Measurements from ENCODE around the gene MAP10. TPM values are rescaled to one million over a fixed set of nuclear protein-coding genes. Genes with fewer than 3 reads are reported as not detected.

Gene MAP10
- total RNA-seq, 1 donor from 2014 or later, result 2.1 TPM

DNA sequence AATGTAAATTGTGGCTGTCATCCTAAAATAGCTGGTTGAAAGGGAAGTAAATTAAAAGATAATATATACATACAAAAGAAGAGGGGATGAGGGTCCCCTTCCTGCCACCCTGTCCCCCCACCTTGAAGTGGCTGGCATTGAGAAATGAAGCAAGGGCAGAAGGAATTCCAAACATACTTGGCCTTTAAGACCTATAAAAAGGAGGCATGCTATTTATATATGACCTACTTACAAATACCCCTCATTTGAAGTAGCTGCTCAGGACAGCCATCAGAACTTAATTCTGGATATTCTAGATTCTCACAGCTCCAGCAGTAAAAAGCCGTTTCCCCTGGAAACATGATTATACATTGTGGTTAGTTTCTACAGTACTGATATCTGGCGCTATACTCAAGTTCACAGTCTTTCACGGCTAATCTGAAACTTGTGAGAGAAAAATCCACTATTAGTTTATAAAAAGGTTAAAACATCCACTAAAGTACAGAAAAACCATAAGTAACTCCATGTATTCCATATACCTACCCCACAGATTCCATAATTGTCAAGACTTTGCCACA is 9.6 kb upstream of the MAP10 start:
- H3K4me1 ChIP-seq (ENCODE audit: control insufficient read depth in 3 of 3, insufficient read depth in 3 of 3, low read length in 3 of 3), result peaks cover 12 to 31% (median 18%) of the 10 kb centered on the region in 3 donors
- no peaks in the 10 kb centered on the region for H3K9me3 ChIP-seq (ENCODE audit: control insufficient read depth in 3 of 3, low read length in 3 of 3)
- no peaks in the 10 kb centered on the region for H3K27me3 ChIP-seq (ENCODE audit: control insufficient read depth in 3 of 3, insufficient read depth in 3 of 3, low read length in 3 of 3)
- H3K4me3 ChIP-seq (ENCODE audit: low read length in 3 of 3), result peak overlapping the region; percentile 14 to 31 (median 21)
- peak overlapping the region; percentile 32 for H3K27ac ChIP-seq (ENCODE audit: low read depth, low read length)
- H3K36me3 ChIP-seq (ENCODE audit: control insufficient read depth in 3 of 3, insufficient read depth in 3 of 3, low read length in 3 of 3), result no peaks in the 10 kb centered on the region
- no peak overlapping the region for H3K9ac ChIP-seq (ENCODE audit: low read depth in 1 of 3, low read length in 3 of 3)

DNA sequence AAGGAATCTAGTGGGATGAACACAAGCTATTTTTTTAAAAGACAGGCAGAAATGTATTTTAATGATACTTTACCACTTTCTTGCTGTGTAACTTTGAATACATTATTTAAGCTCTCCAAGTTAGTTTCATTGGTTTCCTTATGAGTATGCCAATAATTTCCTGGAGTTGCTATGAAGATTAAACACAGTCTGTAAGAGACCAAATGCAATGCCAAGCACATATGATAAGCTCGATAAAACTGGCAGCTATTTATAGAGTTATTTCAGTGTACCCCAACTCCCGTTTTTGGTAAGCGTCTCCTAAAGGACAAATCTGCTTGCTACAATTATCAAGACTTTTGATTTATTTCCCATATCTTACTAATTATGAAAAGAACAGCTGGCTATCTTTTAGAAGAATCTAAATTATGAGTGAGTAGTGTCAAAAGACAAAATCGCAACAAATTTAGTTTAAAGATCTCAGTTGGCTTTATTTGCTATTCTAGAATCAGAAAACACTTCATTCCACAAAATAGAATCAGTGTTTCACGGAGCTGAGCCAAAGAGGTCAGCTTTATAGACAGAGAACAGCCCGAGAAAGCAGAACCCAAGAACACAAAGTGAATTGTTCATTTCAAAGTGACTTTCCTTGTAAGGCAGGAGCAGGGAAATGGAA is 7.2 kb upstream of the MAP10 start:
- Histone ChIP-seq H3K9ac (ENCODE audit: low read depth in 1 of 3, low read length in 3 of 3) (no peak overlapping the region), H3K9me3 (ENCODE audit: control insufficient read depth in 3 of 3, low read length in 3 of 3) (no peaks in the 10 kb centered on the region), H3K4me3 (ENCODE audit: low read length in 3 of 3) (no peak overlapping the region), H3K27ac (ENCODE audit: low read depth, low read length) (no peak overlapping the region), H3K36me3 (ENCODE audit: control insufficient read depth in 3 of 3, insufficient read depth in 3 of 3, low read length in 3 of 3) (no peaks in the 10 kb centered on the region), H3K4me1 (ENCODE audit: control insufficient read depth in 3 of 3, insufficient read depth in 3 of 3, low read length in 3 of 3) (peaks cover 12 to 34% (median 18%) of the 10 kb centered on the region in 3 donors), H3K27me3 (ENCODE audit: control insufficient read depth in 3 of 3, insufficient read depth in 3 of 3, low read length in 3 of 3) (no peaks in the 10 kb centered on the region)

DNA sequence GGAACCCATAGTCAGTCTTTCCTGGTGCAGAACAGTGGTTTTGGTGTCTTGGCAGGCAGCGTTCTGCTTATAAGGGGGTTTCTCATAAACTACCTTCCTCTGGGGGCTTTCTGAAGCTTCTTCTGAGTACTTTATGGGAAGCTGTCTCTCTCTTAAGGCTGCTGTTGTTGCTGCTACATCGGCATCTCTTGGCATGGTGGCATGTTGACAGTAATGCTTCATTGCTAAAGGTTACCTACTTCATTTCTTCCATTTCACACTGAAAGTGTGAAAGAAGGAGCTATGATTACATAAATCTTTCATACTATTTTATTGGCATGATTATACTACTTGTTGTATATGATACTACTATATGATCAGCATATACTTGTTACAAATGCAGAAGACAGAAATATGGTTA is 6.3 kb upstream of the MAP10 start:
- no peak overlapping the region for H3K27ac ChIP-seq (ENCODE audit: low read depth, low read length)
- no peak overlapping the region for H3K4me3 ChIP-seq (ENCODE audit: low read length in 3 of 3)
- no peaks in the 10 kb centered on the region for H3K36me3 ChIP-seq (ENCODE audit: control insufficient read depth in 3 of 3, insufficient read depth in 3 of 3, low read length in 3 of 3)
- H3K4me1 ChIP-seq (ENCODE audit: control insufficient read depth in 3 of 3, insufficient read depth in 3 of 3, low read length in 3 of 3), result peaks cover 7 to 26% (median 18%) of the 10 kb centered on the region in 3 donors
- H3K9me3 ChIP-seq (ENCODE audit: control insufficient read depth in 3 of 3, low read length in 3 of 3), result no peaks in the 10 kb centered on the region
- H3K9ac ChIP-seq (ENCODE audit: low read depth in 1 of 3, low read length in 3 of 3), result no peak overlapping the region
- H3K27me3 ChIP-seq (ENCODE audit: control insufficient read depth in 3 of 3, insufficient read depth in 3 of 3, low read length in 3 of 3), result no peaks in the 10 kb centered on the region

DNA sequence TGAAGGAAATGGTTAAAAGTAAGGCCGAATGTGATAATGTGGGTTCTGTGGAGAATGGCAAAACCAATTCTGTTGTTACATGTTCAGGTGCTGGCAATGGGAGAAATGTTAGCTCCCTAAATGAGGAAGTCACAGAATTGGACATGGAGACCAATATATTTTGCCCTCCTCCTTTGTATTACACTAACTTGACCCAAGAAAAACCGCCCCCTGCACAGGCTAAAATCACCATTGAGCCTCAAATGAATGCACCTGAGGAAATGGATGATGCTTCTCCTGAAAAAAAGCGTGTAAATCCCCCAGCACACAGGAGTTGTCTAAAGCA is 932 bp downstream of the MAP10 start:
- H3K27ac ChIP-seq (ENCODE audit: low read depth, low read length), result peak overlapping the region; percentile 73
- H3K4me3 ChIP-seq (ENCODE audit: low read length in 3 of 3), result peak overlapping the region; percentile 84 to 86 (median 86)
- H3K4me1 ChIP-seq (ENCODE audit: control insufficient read depth in 3 of 3, insufficient read depth in 3 of 3, low read length in 3 of 3), result peaks cover 4 to 28% (median 13%) of the 10 kb centered on the region in 3 donors
- H3K9ac ChIP-seq (ENCODE audit: low read depth in 1 of 3, low read length in 3 of 3), result peak overlapping the region; percentile 79 to 95 (median 83)
- H3K36me3 ChIP-seq (ENCODE audit: control insufficient read depth in 3 of 3, insufficient read depth in 3 of 3, low read length in 3 of 3), result no peaks in the 10 kb centered on the region
- H3K27me3 ChIP-seq (ENCODE audit: control insufficient read depth in 3 of 3, insufficient read depth in 3 of 3, low read length in 3 of 3), result no peaks in the 10 kb centered on the region
- H3K9me3 ChIP-seq (ENCODE audit: control insufficient read depth in 3 of 3, low read length in 3 of 3), result no peaks in the 10 kb centered on the region

DNA sequence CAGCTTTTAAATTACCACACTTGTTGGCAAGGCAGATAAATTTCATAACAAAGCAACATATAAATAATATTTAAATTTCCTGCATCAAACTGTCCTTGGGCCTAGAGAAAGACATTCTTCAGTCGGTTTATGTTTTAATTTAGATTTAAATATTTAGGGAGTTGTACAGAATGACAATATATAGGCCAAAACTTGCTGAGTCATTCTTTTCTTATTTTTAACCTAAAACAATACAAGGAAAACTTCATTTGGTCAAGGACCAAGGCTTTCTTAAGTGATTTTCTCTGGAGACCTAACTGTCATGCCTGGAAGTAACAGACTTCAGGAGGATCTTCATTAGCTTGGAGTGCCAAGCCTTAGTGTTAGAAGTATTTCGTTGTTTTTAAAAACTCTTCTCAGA is 5.6 kb downstream of the MAP10 start:
- peaks cover 0 to 8% (median 7%) of the 10 kb centered on the region in 3 donors for H3K4me1 ChIP-seq (ENCODE audit: control insufficient read depth in 3 of 3, insufficient read depth in 3 of 3, low read length in 3 of 3)
- H3K27ac ChIP-seq (ENCODE audit: low read depth, low read length), result no peak overlapping the region
- no peaks in the 10 kb centered on the region for H3K36me3 ChIP-seq (ENCODE audit: control insufficient read depth in 3 of 3, insufficient read depth in 3 of 3, low read length in 3 of 3)
- H3K27me3 ChIP-seq (ENCODE audit: control insufficient read depth in 3 of 3, insufficient read depth in 3 of 3, low read length in 3 of 3), result no peaks in the 10 kb centered on the region
- H3K4me3 ChIP-seq (ENCODE audit: low read length in 3 of 3), result no peak overlapping the region
- H3K9me3 ChIP-seq (ENCODE audit: control insufficient read depth in 3 of 3, low read length in 3 of 3), result no peaks in the 10 kb centered on the region
- no peak overlapping the region for H3K9ac ChIP-seq (ENCODE audit: low read depth in 1 of 3, low read length in 3 of 3)

DNA sequence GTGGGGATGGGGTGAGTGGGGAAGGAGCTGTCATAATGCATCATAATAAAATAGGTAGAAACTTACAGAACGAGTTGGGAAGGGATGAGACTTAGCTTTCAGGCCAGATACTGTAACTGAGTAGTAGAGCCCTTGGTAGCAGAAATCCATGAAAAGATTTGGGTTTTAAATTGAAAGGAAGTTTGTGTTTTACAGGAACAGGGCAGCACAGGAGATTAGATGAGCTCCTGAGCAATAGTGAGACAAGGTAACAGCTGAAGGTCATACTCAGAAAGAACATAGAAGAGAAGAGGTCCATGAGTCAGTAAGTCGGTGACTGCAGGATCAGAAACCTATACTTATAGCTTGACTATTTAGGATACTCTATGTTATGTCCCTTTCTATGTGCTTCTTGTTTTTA is 7.3 kb downstream of the MAP10 start:
- no peaks in the 10 kb centered on the region for H3K27me3 ChIP-seq (ENCODE audit: control insufficient read depth in 3 of 3, insufficient read depth in 3 of 3, low read length in 3 of 3)
- H3K27ac ChIP-seq (ENCODE audit: low read depth, low read length), result no peak overlapping the region
- H3K9ac ChIP-seq (ENCODE audit: low read depth in 1 of 3, low read length in 3 of 3), result no peak overlapping the region
- H3K36me3 ChIP-seq (ENCODE audit: control insufficient read depth in 3 of 3, insufficient read depth in 3 of 3, low read length in 3 of 3), result no peaks in the 10 kb centered on the region
- no peaks in the 10 kb centered on the region for H3K9me3 ChIP-seq (ENCODE audit: control insufficient read depth in 3 of 3, low read length in 3 of 3)
- H3K4me3 ChIP-seq (ENCODE audit: low read length in 3 of 3), result no peak overlapping the region
- peaks cover 0 to 2% (median 0%) of the 10 kb centered on the region in 3 donors for H3K4me1 ChIP-seq (ENCODE audit: control insufficient read depth in 3 of 3, insufficient read depth in 3 of 3, low read length in 3 of 3)

DNA sequence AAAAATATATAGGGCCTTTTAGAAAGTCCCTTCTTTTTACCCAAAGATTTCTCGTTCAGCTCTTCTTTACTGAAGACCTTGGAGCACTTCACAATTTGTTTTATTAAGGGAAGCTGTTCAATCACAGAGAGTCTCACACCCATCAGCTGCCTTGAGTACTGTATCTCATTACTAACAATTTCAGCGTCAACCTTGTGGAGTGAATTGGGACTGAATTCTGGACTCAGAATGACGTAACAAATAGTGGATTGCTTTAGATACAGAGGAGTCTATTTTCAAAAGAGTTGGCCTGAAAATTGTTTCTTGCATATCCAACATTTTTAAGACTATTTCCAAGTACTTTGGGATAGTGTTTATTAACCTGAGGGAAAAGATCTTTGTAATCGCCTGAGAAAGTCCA is 7.9 kb downstream of the MAP10 start:
- no peak overlapping the region for H3K9ac ChIP-seq (ENCODE audit: low read depth in 1 of 3, low read length in 3 of 3)
- H3K4me1 ChIP-seq (ENCODE audit: control insufficient read depth in 3 of 3, insufficient read depth in 3 of 3, low read length in 3 of 3), result peaks cover 0 to 2% (median 0%) of the 10 kb centered on the region in 3 donors

DNA sequence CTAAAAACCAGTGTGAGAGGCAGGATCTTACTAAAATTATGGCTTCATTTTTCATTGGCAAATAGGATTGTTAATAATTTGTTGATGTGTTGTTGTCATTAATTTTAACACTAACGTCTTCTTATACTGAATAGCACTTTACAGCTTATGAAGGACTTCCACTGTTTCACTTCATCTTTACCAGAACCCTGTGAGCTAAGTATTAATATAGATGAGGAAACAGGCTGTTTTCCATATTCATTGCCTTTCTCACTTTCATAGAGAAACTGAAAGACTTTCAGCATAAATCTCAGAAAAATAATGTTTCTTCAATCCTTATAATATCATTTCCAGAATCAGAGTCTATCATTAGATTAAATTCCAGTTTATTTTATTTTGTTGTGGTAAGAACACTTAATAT is 8.5 kb downstream of the MAP10 start:
- no peak overlapping the region for H3K9ac ChIP-seq (ENCODE audit: low read depth in 1 of 3, low read length in 3 of 3)
- no peaks in the 10 kb centered on the region for H3K27me3 ChIP-seq (ENCODE audit: control insufficient read depth in 3 of 3, insufficient read depth in 3 of 3, low read length in 3 of 3)
- no peak overlapping the region for H3K4me3 ChIP-seq (ENCODE audit: low read length in 3 of 3)
- H3K4me1 ChIP-seq (ENCODE audit: control insufficient read depth in 3 of 3, insufficient read depth in 3 of 3, low read length in 3 of 3), result peaks cover 0 to 2% (median 0%) of the 10 kb centered on the region in 3 donors
- no peak overlapping the region for H3K27ac ChIP-seq (ENCODE audit: low read depth, low read length)
- H3K9me3 ChIP-seq (ENCODE audit: control insufficient read depth in 3 of 3, low read length in 3 of 3), result no peaks in the 10 kb centered on the region
- H3K36me3 ChIP-seq (ENCODE audit: control insufficient read depth in 3 of 3, insufficient read depth in 3 of 3, low read length in 3 of 3), result no peaks in the 10 kb centered on the region

More for the DNA sequence above, 7.9 kb downstream of the MAP10 start:
- no peaks in the 10 kb centered on the region for H3K27me3 ChIP-seq (ENCODE audit: control insufficient read depth in 3 of 3, insufficient read depth in 3 of 3, low read length in 3 of 3)
- H3K9me3 ChIP-seq (ENCODE audit: control insufficient read depth in 3 of 3, low read length in 3 of 3), result no peaks in the 10 kb centered on the region
- H3K4me3 ChIP-seq (ENCODE audit: low read length in 3 of 3), result no peak overlapping the region
- no peaks in the 10 kb centered on the region for H3K36me3 ChIP-seq (ENCODE audit: control insufficient read depth in 3 of 3, insufficient read depth in 3 of 3, low read length in 3 of 3)
- H3K27ac ChIP-seq (ENCODE audit: low read depth, low read length), result no peak overlapping the region

DNA sequence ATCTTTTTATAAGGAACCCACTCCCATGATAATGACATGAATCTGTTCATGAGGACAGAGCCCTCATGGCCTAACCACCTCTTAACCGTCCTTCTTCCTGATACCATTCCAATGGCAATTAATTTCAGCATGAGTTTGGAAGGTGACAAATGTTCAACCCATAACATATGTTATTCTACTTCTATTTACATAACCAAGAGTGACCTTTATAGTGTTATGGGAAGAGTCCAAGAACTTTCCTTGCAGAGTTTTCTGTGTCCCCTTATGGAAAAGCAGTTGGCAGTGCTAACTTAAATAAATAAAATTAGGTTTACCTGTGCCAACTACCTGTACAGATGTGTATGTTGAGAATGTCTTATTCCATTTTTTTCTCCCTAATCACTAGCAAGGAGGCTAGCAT is 11.1 kb downstream of the MAP10 start:
- H3K9ac ChIP-seq (ENCODE audit: low read depth in 1 of 3, low read length in 3 of 3), result no peak overlapping the region
- H3K36me3 ChIP-seq (ENCODE audit: control insufficient read depth in 3 of 3, insufficient read depth in 3 of 3, low read length in 3 of 3), result no peaks in the 10 kb centered on the region
- no peak overlapping the region for H3K4me3 ChIP-seq (ENCODE audit: low read length in 3 of 3)
- no peak overlapping the region for H3K27ac ChIP-seq (ENCODE audit: low read depth, low read length)
- H3K9me3 ChIP-seq (ENCODE audit: control insufficient read depth in 3 of 3, low read length in 3 of 3), result no peaks in the 10 kb centered on the region
- H3K4me1 ChIP-seq (ENCODE audit: control insufficient read depth in 3 of 3, insufficient read depth in 3 of 3, low read length in 3 of 3), result no peaks in the 10 kb centered on the region
- no peaks in the 10 kb centered on the region for H3K27me3 ChIP-seq (ENCODE audit: control insufficient read depth in 3 of 3, insufficient read depth in 3 of 3, low read length in 3 of 3)

DNA sequence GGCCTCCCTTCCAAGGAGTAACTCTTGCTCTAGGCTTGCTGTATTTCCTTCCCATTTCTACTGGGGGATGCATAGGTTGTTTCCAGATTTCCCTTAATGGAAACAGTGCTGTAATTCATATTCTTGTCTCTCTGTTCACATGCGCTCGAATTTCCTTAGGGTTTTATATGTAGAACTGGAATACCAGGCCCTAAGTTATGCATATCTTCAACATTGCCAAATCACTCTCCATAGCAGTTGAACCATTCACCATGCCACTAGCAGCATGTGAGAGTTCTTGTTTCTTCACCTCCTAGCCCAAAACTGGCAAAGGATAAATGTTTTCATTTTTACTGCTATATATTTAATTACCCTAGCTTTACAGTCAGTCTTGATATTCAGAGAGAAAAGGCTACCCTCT is 12.8 kb downstream of the MAP10 start:
- Histone ChIP-seq H3K9me3 (ENCODE audit: control insufficient read depth in 3 of 3, low read length in 3 of 3) (no peaks in the 10 kb centered on the region), H3K27me3 (ENCODE audit: control insufficient read depth in 3 of 3, insufficient read depth in 3 of 3, low read length in 3 of 3) (no peaks in the 10 kb centered on the region), H3K27ac (ENCODE audit: low read depth, low read length) (no peak overlapping the region), H3K4me3 (ENCODE audit: low read length in 3 of 3) (no peak overlapping the region), H3K36me3 (ENCODE audit: control insufficient read depth in 3 of 3, insufficient read depth in 3 of 3, low read length in 3 of 3) (no peaks in the 10 kb centered on the region), H3K9ac (ENCODE audit: low read depth in 1 of 3, low read length in 3 of 3) (no peak overlapping the region), H3K4me1 (ENCODE audit: control insufficient read depth in 3 of 3, insufficient read depth in 3 of 3, low read length in 3 of 3) (no peaks in the 10 kb centered on the region)
